NCI-H2227 (cell line): ENCODE measurements around the gene ANKLE1.
"Not testable (repeated sequence)": the region's sequence is repeated elsewhere in the genome, so short reads cannot be mapped to it uniquely, and the experiment has no call there.

Experiments used
- DNase-seq: peaks from one replicate; lab custom pipeline; 2025; ENCODE audit not compliant: unreplicated experiment; lab: John Stamatoyannopoulos, UW

The ANKLE1 gene

GRCh38 chr19:17279436-17279835 is 2.3 kb upstream of the ANKLE1 start:
- no peak for DNase-seq

GRCh38 chr19:17282488-17283125 is 906 bp downstream of the ANKLE1 start:
- peak; percentile 78 for DNase-seq

- DNase-seq = no peak
Observed at GRCh38 chr19:17283504-17283996, 1.8 kb downstream of the ANKLE1 start.

- no peak for DNase-seq
Observed at GRCh38 chr19:17285415-17286135, 3.9 kb downstream of the ANKLE1 start.

GRCh38 chr19:17286263-17286662 is 4.6 kb downstream of the ANKLE1 start:
- DNase-seq = no peak

GRCh38 chr19:17286752-17287151 is 5.1 kb downstream of the ANKLE1 start:
- DNase-seq = no peak

- DNase-seq = peak; percentile 65
Observed at GRCh38 chr19:17289489-17289888, 7.8 kb downstream of the ANKLE1 start.

GRCh38 chr19:17292301-17293074 is 10.8 kb downstream of the ANKLE1 start:
- no peak for DNase-seq

GRCh38 chr19:17293605-17294004 is 11.9 kb downstream of the ANKLE1 start:
- DNase-seq = no peak

- DNase-seq = no peak
Observed at GRCh38 chr19:17294051-17294891, 12.6 kb downstream of the ANKLE1 start.

GRCh38 chr19:17295551-17295950 is 13.8 kb downstream of the ANKLE1 start:
- not testable (repeated sequence) for DNase-seq

GRCh38 chr19:17296273-17296672 is 14.6 kb downstream of the ANKLE1 start:
- no peak for DNase-seq

- no peak for DNase-seq
Observed at GRCh38 chr19:17296976-17297375, 15.3 kb downstream of the ANKLE1 start.

GRCh38 chr19:17300992-17301619 is 19.4 kb downstream of the ANKLE1 start:
- DNase-seq = no peak

- peak; percentile 27 for DNase-seq
Observed at GRCh38 chr19:17302391-17303166, 20.9 kb downstream of the ANKLE1 start.

GRCh38 chr19:17303167-17303939 is 21.7 kb downstream of the ANKLE1 start, which contains the start of gene ABHD8:
ABHD8 (minus strand) TSS chr19:17303425; CDS start chr19:17301616, 1,809 bp downstream.
- DNase-seq = peak; percentile 96

- peak; percentile 30 for DNase-seq
Observed at GRCh38 chr19:17303940-17304267, 22.2 kb downstream of the ANKLE1 start.

GRCh38 chr19:17304386-17305215 is 22.9 kb downstream of the ANKLE1 start:
- no peak for DNase-seq
